GM23338 (cell line): ENCODE measurements around the gene ZC3H7A. TPM values are rescaled to one million over a fixed set of nuclear protein-coding genes. Genes with fewer than 3 reads are reported as not detected.

Experiments
- ATAC-seq: fragments of 200-7000 bp; cut with Tn5 transposase; 3 replicates; pipeline ENCODE4 v1.9.1; 2020
- DNase-seq: peaks from one replicate; pipeline ENCODE4 v3.0.0-alpha.2; 2015; ENCODE audit warnings: low spot score
- H2AFZ ChIP-seq: fragments of 200-600 bp; sonication (generic); 2 replicates; pipeline ENCODE4 v1.8.0; 2016; ENCODE audit warnings: antibody characterized with exemption, mild to moderate bottlenecking, moderate library complexity
- H3F3A ChIP-seq: fragments of 200-600 bp; sonication (generic); replicated peaks from 2 replicates; pipeline ENCODE4 v1.8.0; 2017; ENCODE audit warnings: antibody characterized with exemption, mixed run types, low read depth
- H3K27ac ChIP-seq: fragments of 200-600 bp; sonication (generic); 2 replicates; pipeline ENCODE4 v1.6.1; 2016; ENCODE audit warnings: low read depth
- H3K27me3 ChIP-seq: fragments of 200-600 bp; sonication (generic); 2 replicates; pipeline ENCODE4 v1.8.0; 2016; ENCODE audit warnings: mild to moderate bottlenecking, mixed run types, moderate library complexity; ENCODE audit not compliant: insufficient read depth
- H3K36me3 ChIP-seq: fragments of 200-600 bp; sonication (generic); 2 replicates; pipeline ENCODE4 v1.8.0; 2016; ENCODE audit warnings: mild to moderate bottlenecking; ENCODE audit not compliant: insufficient read depth
- H3K4me1 ChIP-seq: fragments of 200-600 bp; sonication (generic); 2 replicates; pipeline ENCODE4 v1.8.0; 2016; ENCODE audit warnings: mild to moderate bottlenecking, moderate library complexity; ENCODE audit not compliant: insufficient read depth
- H3K4me2 ChIP-seq: fragments of 200-600 bp; sonication (generic); 2 replicates; pipeline ENCODE4 v1.7.1; 2017; ENCODE audit warnings: mixed run types
- H3K4me3 ChIP-seq: fragments of 200-600 bp; sonication (generic); 2 replicates; pipeline ENCODE4 v1.6.1; 2016; ENCODE audit warnings: mixed run types
- H3K79me2 ChIP-seq: fragments of 200-600 bp; sonication (generic); replicated peaks from 2 replicates; pipeline ENCODE4 v1.8.0; 2017; ENCODE audit warnings: mild to moderate bottlenecking; ENCODE audit not compliant: insufficient read depth
- H3K9me2 ChIP-seq: fragments of 200-600 bp; sonication (generic); 2 replicates; pipeline ENCODE4 v1.8.0; 2017; ENCODE audit not compliant: insufficient read depth
- H4K20me1 ChIP-seq: fragments of 200-600 bp; sonication (generic); replicated peaks from 2 replicates; pipeline ENCODE4 v1.8.0; 2017; ENCODE audit warnings: mild to moderate bottlenecking; ENCODE audit not compliant: insufficient read depth
- H3K27ac Mint-ChIP-seq: 2 replicates; pipeline ENCODE4 v1.8.0; 2020; ENCODE audit warnings: inconsistent platforms, mild to moderate bottlenecking, moderate library complexity, mixed read lengths
- H3K27me3 Mint-ChIP-seq: 3 replicates; pipeline ENCODE4 v1.8.0; 2022; ENCODE audit warnings: low read depth, mild to moderate bottlenecking, moderate library complexity, mixed read lengths, inconsistent platforms; ENCODE audit not compliant: insufficient read depth, poor library complexity
- H3K36me3 Mint-ChIP-seq: 3 replicates; pipeline ENCODE4 v1.8.0; 2021; ENCODE audit warnings: low read depth, mild to moderate bottlenecking, inconsistent platforms, moderate library complexity, mixed read lengths
- H3K4me1 Mint-ChIP-seq: 3 replicates; pipeline ENCODE4 v1.8.0; 2020; ENCODE audit warnings: mild to moderate bottlenecking, inconsistent platforms, mixed read lengths
- H3K4me3 Mint-ChIP-seq: 3 replicates; pipeline ENCODE4 v1.8.0; 2021; ENCODE audit warnings: moderate library complexity, mild to moderate bottlenecking, inconsistent platforms, mixed read lengths
- H3K9me3 Mint-ChIP-seq: 3 replicates; pipeline ENCODE4 v1.8.0; 2020; ENCODE audit warnings: moderate library complexity, mild to moderate bottlenecking, inconsistent platforms, mixed read lengths
- ETS1 ChIP-seq: IDR thresholded peaks from 2 replicates; pipeline ENCODE4 v1.6.1; 2016; ENCODE audit warnings: antibody characterized with exemption
- NANOG ChIP-seq: IDR thresholded peaks from 2 replicates; pipeline ENCODE4 v1.6.1; 2016; ENCODE audit warnings: antibody characterized with exemption, borderline replicate concordance
- STAT1 ChIP-seq: IDR thresholded peaks from one replicate; pipeline ENCODE4 v1.6.1; 2016; ENCODE audit warnings: antibody characterized with exemption; ENCODE audit not compliant: unreplicated experiment
- ZNF462 ChIP-seq: fragments of 250-450 bp; sonication (Bioruptor Pico); IDR thresholded peaks from 2 replicates; pipeline ENCODE4 v1.5.0; 2020; ENCODE audit warnings: mild to moderate bottlenecking, moderate library complexity
- polyA plus RNA-seq: library from polyadenylated mRNA; unstranded; fragments of >200 nt; fragmentation: Nextera tagmentation; extraction: Ambion mirVana; gene quantifications from 2 replicates; pipeline ENCODE4 v1.2.1, GENCODE V29; 2016
- total RNA-seq: library from RNA; depleted of rRNA; stranded (reverse); fragments of >200 nt; shearing (Covaris generic); gene quantifications from 2 replicates; pipeline ENCODE4 v1.2.3, GENCODE V29; 2014

ZC3H7A gene
- total and polyA plus RNA-seq, 2 experiments from 2014 or later = 32.7 to 42.2 TPM

GRCh38 chr16:11738742-11739544 lies 58.1 kb downstream of the ZC3H7A start (continued):
- TF ChIP-seq NANOG (no peak), ZNF462 (CRISPR knock-in tag) (no peak)

GRCh38 chr16:11737713-11738112 lies 59.3 kb downstream of the ZC3H7A start:
- Mint-ChIP-seq H3K4me3 (no peak overlapping the region), H3K27me3 (peaks cover 5% of the 10 kb centered on the region), H3K36me3 (peaks cover 20% of the 10 kb centered on the region; the same call in 2 of the 3 replicates), H3K9me3 (no peaks in the 10 kb centered on the region), H3K4me1 (peaks cover 12% of the 10 kb centered on the region), H3K27ac (no peak overlapping the region)
- Histone ChIP-seq H3K4me1 (peaks cover 9% of the 10 kb centered on the region; the same call in 1 of the 2 replicates), H3K27me3 (no peaks in the 10 kb centered on the region), H3K4me2 (no peak overlapping the region), H3K27ac (no peak overlapping the region), H3K36me3 (peaks cover 15% of the 10 kb centered on the region; the same call in 1 of the 2 replicates), H3K4me3 (no peak overlapping the region), H3F3A (peaks cover 7% of the 10 kb centered on the region; the same call in 1 of the 2 replicates), H3K9me2 (no peaks in the 10 kb centered on the region), H4K20me1 (peaks cover 31% of the 10 kb centered on the region), H2AFZ (no peak overlapping the region), H3K79me2 (peaks cover 55% of the 10 kb centered on the region)
- DNase-seq (no peak), ATAC-seq (no peak)
- TF ChIP-seq ZNF462 (CRISPR knock-in tag) (no peak), STAT1 (no peak), ETS1 (no peak)
